ENCODE results near the gene TSEN54. TPM values are rescaled to one million over a fixed set of nuclear protein-coding genes. Genes with fewer than 3 reads are reported as not detected.

The TSEN54 gene
- total RNA-seq, 1 experiment from 2014 or later, result 87.3 TPM

- no peaks in the 10 kb centered on the region for H3K4me1 ChIP-seq (ENCODE audit: control insufficient read depth in 1 of 2, insufficient read depth in 2 of 2, low read length in 2 of 2)
- CTCF ChIA-PET, result no interaction called here
- no peak overlapping the region for H3K27ac ChIP-seq (ENCODE audit: low read depth, low read length)
- POLR2A ChIA-PET, result no interaction called here
- ATAC-seq (peak; percentile 16; the same call in 1 of the 2 replicates), DNase-seq (ENCODE audit: low read depth, low spot score) (no peak)
- intact Hi-C loops (cut with micrococcal nuclease), result no loop called here
- H3K9ac ChIP-seq (ENCODE audit: low read length), result no peak overlapping the region
- no peaks in the 10 kb centered on the region for H4K20me1 ChIP-seq (ENCODE audit: insufficient read depth)
- H3K4me2 ChIP-seq (ENCODE audit: low read length), result no peak overlapping the region
- no peak for TF ChIP-seq ATF3 (IDR thresholded peaks at IDR 0.05)
- no peak for TF ChIP-seq CEBPB (IDR thresholded peaks at IDR 0.05; ENCODE audit: low read depth)
- TF ChIP-seq POLR2AphosphoS5 (IDR thresholded peaks at IDR 0.05; ENCODE audit: low read depth, low read length), result no peak
- TF ChIP-seq EGR1 (IDR thresholded peaks at IDR 0.05; ENCODE audit: low read depth), result no peak
- no peak for TF ChIP-seq REST (IDR thresholded peaks at IDR 0.05; ENCODE audit: low read depth)
- no peak for TF ChIP-seq YY1 (IDR thresholded peaks at IDR 0.05; ENCODE audit: extremely low read depth, insufficient replicate concordance, low read depth, low read length)
- no peak for TF ChIP-seq EZH2phosphoT487 (IDR thresholded peaks at IDR 0.05; ENCODE audit: borderline replicate concordance)
- TF ChIP-seq CTCF (IDR thresholded peaks at IDR 0.05 in 2 of 3, conservative IDR thresholded peaks at IDR 0.05 in 1 of 3; ENCODE audit: borderline replicate concordance in 1 of 3, insufficient read depth in 1 of 3, low read depth in 2 of 3, low read length in 2 of 3), result no peak
- TF ChIP-seq ZBTB33 (IDR thresholded peaks at IDR 0.05; ENCODE audit: extremely low read depth, insufficient replicate concordance, low read length), result no peak
- no peak for TF ChIP-seq ELF1 (IDR thresholded peaks at IDR 0.05; ENCODE audit: borderline replicate concordance, low read depth)
- no peak for TF ChIP-seq MAX (IDR thresholded peaks at IDR 0.05)
- TF ChIP-seq ZFX (IDR thresholded peaks at IDR 0.05), result no peak
- no peak for TF ChIP-seq SP1 (IDR thresholded peaks at IDR 0.05; ENCODE audit: low read depth)
- TF ChIP-seq SIN3A (IDR thresholded peaks at IDR 0.05; ENCODE audit: low read depth), result no peak
- TF ChIP-seq TCF7L2 (IDR thresholded peaks at IDR 0.05; ENCODE audit: borderline replicate concordance, extremely low read depth, insufficient read depth, insufficient read length), result no peak
- TF ChIP-seq SRF (IDR thresholded peaks at IDR 0.05; ENCODE audit: low read depth), result no peak
- TF ChIP-seq JUND (IDR thresholded peaks at IDR 0.05), result no peak
- no peak for TF ChIP-seq ZNF274 (IDR thresholded peaks at IDR 0.05; ENCODE audit: low read depth, low read length)
- no peak overlapping the region for H2AFZ ChIP-seq (ENCODE audit: low read depth, low read length, poor library complexity, severe bottlenecking)
- no peaks in the 10 kb centered on the region for H3K27me3 ChIP-seq (ENCODE audit: insufficient read depth, low read length)
- no peaks in the 10 kb centered on the region for H3K9me2 ChIP-seq (ENCODE audit: insufficient read depth)
- H3K4me3 ChIP-seq (replicated peaks in 1 of 2; ENCODE audit: low read depth in 1 of 2, low read length in 2 of 2), result no peak overlapping the region
- no peaks in the 10 kb centered on the region for H3K79me2 ChIP-seq (ENCODE audit: insufficient read depth, low read length)
- BruUV-seq (replicated peaks), result no TSS peak
- H3K36me3 ChIP-seq (ENCODE audit: control insufficient read depth in 1 of 2, insufficient read depth in 2 of 2, low read length in 2 of 2), result no peaks in the 10 kb centered on the region
- no peaks in the 10 kb centered on the region for H3K9me3 ChIP-seq (ENCODE audit: control insufficient read depth in 1 of 2, insufficient read depth in 1 of 2, low read depth in 1 of 2, low read length in 2 of 2)
- RAD21 ChIA-PET (ENCODE audit: low non-redundant PET in 1 of 2, low total read pairs in 2 of 2, uncharacterized antibody in 2 of 2, unreplicated experiment in 2 of 2), result no interaction called here
These were observed 28.8 kb upstream of the TSEN54 start for GRCh38 chr17:75487351-75488070.
